Measurements from ENCODE around the gene CLMN. TPM values are rescaled to one million over a fixed set of nuclear protein-coding genes. Genes with fewer than 3 reads are reported as not detected.

CLMN gene
- polyA plus RNA-seq, 1 donor = 18.7 TPM

DNA sequence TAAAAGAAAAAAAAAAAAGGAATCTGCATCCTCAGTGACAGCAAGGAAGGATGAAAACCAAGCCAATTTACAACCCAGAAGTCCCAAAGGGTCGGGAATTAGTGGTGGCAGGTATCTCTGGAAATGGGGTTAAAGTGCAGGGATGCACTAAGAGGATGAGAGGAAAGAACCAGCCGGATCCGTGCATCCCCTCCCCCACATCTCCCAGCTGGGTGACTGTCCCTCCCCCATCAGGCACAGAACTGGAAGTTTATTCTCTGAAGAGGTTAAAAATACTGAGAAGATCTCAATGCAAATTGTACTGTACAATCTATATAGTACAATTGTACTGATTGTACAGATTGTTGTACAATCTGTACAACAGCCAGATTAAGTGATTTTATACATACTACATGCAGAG is 15.4 kb downstream of the CLMN start:
- Histone ChIP-seq H3K36me3 (ENCODE audit: control insufficient read depth, insufficient read depth, low read length) (peaks cover 2% of the 10 kb centered on the region), H3K9me3 (ENCODE audit: control insufficient read depth, low read depth, low read length) (no peaks in the 10 kb centered on the region), H3K4me1 (ENCODE audit: control insufficient read depth, insufficient read depth, low read length) (peaks cover 5% of the 10 kb centered on the region), H3K4me3 (ENCODE audit: low read length) (no peak overlapping the region), H3K27ac (ENCODE audit: low read length) (no peak overlapping the region), H3K27me3 (ENCODE audit: control insufficient read depth, insufficient read depth, low read length) (no peaks in the 10 kb centered on the region)
- WGBS (ENCODE audit: insufficient coverage, low lambda C conversion rate) = 40% methylated on average over 1 of the region's 3 CpGs
- no peak for DNase-seq

GRCh38 chr14:95303552-95303951 is 16.2 kb downstream of the CLMN start:
- no peak overlapping the region for H3K27ac ChIP-seq (ENCODE audit: low read length)
- H3K9me3 ChIP-seq (ENCODE audit: control insufficient read depth, low read depth, low read length) = no peaks in the 10 kb centered on the region
- WGBS (ENCODE audit: insufficient coverage, low lambda C conversion rate) = no CpG with 5 or more reads among the region's 4 CpGs
- no peaks in the 10 kb centered on the region for H3K27me3 ChIP-seq (ENCODE audit: control insufficient read depth, insufficient read depth, low read length)
- H3K4me1 ChIP-seq (ENCODE audit: control insufficient read depth, insufficient read depth, low read length) = peaks cover 5% of the 10 kb centered on the region
- no peak for DNase-seq
- H3K4me3 ChIP-seq (ENCODE audit: low read length) = no peak overlapping the region
- H3K36me3 ChIP-seq (ENCODE audit: control insufficient read depth, insufficient read depth, low read length) = peaks cover 2% of the 10 kb centered on the region

GRCh38 chr14:95302667-95303506 is 16.8 kb downstream of the CLMN start:
- Histone ChIP-seq H3K4me3 (ENCODE audit: low read length) (no peak overlapping the region), H3K36me3 (ENCODE audit: control insufficient read depth, insufficient read depth, low read length) (peaks cover 2% of the 10 kb centered on the region), H3K9me3 (ENCODE audit: control insufficient read depth, low read depth, low read length) (no peaks in the 10 kb centered on the region), H3K27ac (ENCODE audit: low read length) (no peak overlapping the region), H3K4me1 (ENCODE audit: control insufficient read depth, insufficient read depth, low read length) (peaks cover 5% of the 10 kb centered on the region), H3K27me3 (ENCODE audit: control insufficient read depth, insufficient read depth, low read length) (no peaks in the 10 kb centered on the region)
- no peak for DNase-seq
- WGBS (ENCODE audit: insufficient coverage, low lambda C conversion rate) = 100% methylated on average over 1 of the region's 10 CpGs

- no peaks in the 10 kb centered on the region for H3K27me3 ChIP-seq (ENCODE audit: control insufficient read depth, insufficient read depth, low read length)
- H3K4me1 ChIP-seq (ENCODE audit: control insufficient read depth, insufficient read depth, low read length) = peaks cover 5% of the 10 kb centered on the region
- H3K27ac ChIP-seq (ENCODE audit: low read length) = no peak overlapping the region
- peaks cover 2% of the 10 kb centered on the region for H3K36me3 ChIP-seq (ENCODE audit: control insufficient read depth, insufficient read depth, low read length)
- H3K4me3 ChIP-seq (ENCODE audit: low read length) = no peak overlapping the region
- no CpG with 5 or more reads among the region's 6 CpGs for WGBS (ENCODE audit: insufficient coverage, low lambda C conversion rate)
- DNase-seq = no peak
- no peaks in the 10 kb centered on the region for H3K9me3 ChIP-seq (ENCODE audit: control insufficient read depth, low read depth, low read length)
Observed at GRCh38 chr14:95301527-95302187, 18.1 kb downstream of the CLMN start.

DNA sequence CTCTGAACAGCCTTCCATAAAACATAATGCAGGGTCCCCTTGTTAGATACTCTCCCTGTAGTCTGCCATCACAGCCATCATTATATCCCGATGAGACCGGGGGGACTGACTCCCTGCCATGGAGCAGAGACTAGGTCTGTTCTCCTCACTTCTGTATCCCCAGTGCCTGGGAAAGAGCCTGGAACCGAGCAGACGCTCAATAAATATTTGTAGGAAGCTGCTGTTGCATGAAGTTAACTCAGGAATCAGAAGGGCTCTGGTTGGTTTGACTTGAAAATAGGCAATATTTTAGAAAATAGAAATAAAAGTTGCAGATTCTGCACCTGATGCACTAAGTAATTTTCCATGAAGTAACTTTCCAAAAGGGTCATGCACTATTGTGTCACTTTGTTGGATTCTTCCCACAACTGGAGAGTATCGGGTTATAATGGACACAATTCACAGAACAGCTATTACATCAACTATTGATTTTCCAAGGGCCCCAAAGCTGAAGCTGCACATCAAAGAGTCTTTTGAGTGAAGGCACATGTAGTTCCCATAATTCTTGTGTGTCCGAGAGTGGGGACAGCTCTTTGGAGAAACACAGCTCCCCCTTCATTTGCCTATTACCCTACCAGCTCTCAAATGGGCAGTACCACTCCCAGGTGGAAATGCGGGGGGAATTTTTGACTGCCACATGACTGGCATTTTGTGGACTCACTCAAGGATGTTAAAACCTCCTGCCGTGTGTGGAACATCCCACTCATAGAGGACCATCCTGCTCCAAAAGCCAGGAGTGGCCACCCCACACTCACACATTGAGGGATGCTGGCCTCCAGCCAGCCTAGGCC is 18.8 kb downstream of the CLMN start:
- Histone ChIP-seq H3K4me3 (ENCODE audit: low read length) (no peak overlapping the region), H3K27me3 (ENCODE audit: control insufficient read depth, insufficient read depth, low read length) (no peaks in the 10 kb centered on the region), H3K36me3 (ENCODE audit: control insufficient read depth, insufficient read depth, low read length) (peaks cover 2% of the 10 kb centered on the region), H3K27ac (ENCODE audit: low read length) (no peak overlapping the region), H3K9me3 (ENCODE audit: control insufficient read depth, low read depth, low read length) (no peaks in the 10 kb centered on the region), H3K4me1 (ENCODE audit: control insufficient read depth, insufficient read depth, low read length) (peaks cover 5% of the 10 kb centered on the region)
- no peak for DNase-seq
- no CpG with 5 or more reads among the region's 8 CpGs for WGBS (ENCODE audit: insufficient coverage, low lambda C conversion rate)

GRCh38 chr14:95300002-95300696 is 19.6 kb downstream of the CLMN start:
- Histone ChIP-seq H3K9me3 (ENCODE audit: control insufficient read depth, low read depth, low read length) (no peaks in the 10 kb centered on the region), H3K27me3 (ENCODE audit: control insufficient read depth, insufficient read depth, low read length) (no peaks in the 10 kb centered on the region), H3K27ac (ENCODE audit: low read length) (no peak overlapping the region), H3K36me3 (ENCODE audit: control insufficient read depth, insufficient read depth, low read length) (peaks cover 2% of the 10 kb centered on the region), H3K4me3 (ENCODE audit: low read length) (no peak overlapping the region), H3K4me1 (ENCODE audit: control insufficient read depth, insufficient read depth, low read length) (peaks cover 5% of the 10 kb centered on the region)
- DNase-seq = no peak
- WGBS (ENCODE audit: insufficient coverage, low lambda C conversion rate) = 100% methylated on average over 1 of the region's 12 CpGs

DNA sequence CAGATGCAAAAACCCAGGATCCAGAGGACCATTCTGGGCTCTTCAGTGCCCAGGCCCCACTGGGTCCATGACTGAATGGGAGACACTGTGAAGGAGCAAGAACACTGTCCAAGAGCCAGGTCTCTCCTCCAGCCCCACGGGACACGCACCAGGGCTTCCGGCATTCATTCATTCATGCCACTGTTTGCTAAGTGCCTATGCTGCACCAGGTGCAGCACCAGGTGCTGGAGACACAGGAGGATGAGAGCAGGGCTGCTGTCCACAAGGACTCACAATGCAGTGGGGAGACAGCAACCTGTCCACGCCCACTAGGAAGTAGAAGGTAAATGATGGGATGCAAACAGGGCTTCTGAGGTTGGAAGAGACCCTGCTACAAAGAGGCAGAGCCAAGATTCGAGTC is 20.4 kb downstream of the CLMN start:
- H3K4me1 ChIP-seq (ENCODE audit: control insufficient read depth, insufficient read depth, low read length) = peaks cover 3% of the 10 kb centered on the region

GRCh38 chr14:95297832-95298231 is 21.9 kb downstream of the CLMN start:
- Histone ChIP-seq H3K27me3 (ENCODE audit: control insufficient read depth, insufficient read depth, low read length) (no peaks in the 10 kb centered on the region), H3K27ac (ENCODE audit: low read length) (no peak overlapping the region), H3K9me3 (ENCODE audit: control insufficient read depth, low read depth, low read length) (no peaks in the 10 kb centered on the region), H3K4me3 (ENCODE audit: low read length) (no peak overlapping the region), H3K36me3 (ENCODE audit: control insufficient read depth, insufficient read depth, low read length) (peaks cover 2% of the 10 kb centered on the region), H3K4me1 (ENCODE audit: control insufficient read depth, insufficient read depth, low read length) (peaks cover 2% of the 10 kb centered on the region)
- no CpG with 5 or more reads among the region's 8 CpGs for WGBS (ENCODE audit: insufficient coverage, low lambda C conversion rate)
- no peak for DNase-seq

More for the DNA sequence above, 20.4 kb downstream of the CLMN start:
- no peaks in the 10 kb centered on the region for H3K27me3 ChIP-seq (ENCODE audit: control insufficient read depth, insufficient read depth, low read length)
- WGBS (ENCODE audit: insufficient coverage, low lambda C conversion rate) = no CpG with 5 or more reads among the region's 5 CpGs
- DNase-seq = no peak
- peaks cover 2% of the 10 kb centered on the region for H3K36me3 ChIP-seq (ENCODE audit: control insufficient read depth, insufficient read depth, low read length)
- H3K27ac ChIP-seq (ENCODE audit: low read length) = no peak overlapping the region
- H3K9me3 ChIP-seq (ENCODE audit: control insufficient read depth, low read depth, low read length) = no peaks in the 10 kb centered on the region
- H3K4me3 ChIP-seq (ENCODE audit: low read length) = no peak overlapping the region

- H3K4me1 ChIP-seq (ENCODE audit: control insufficient read depth, insufficient read depth, low read length) = peaks cover 2% of the 10 kb centered on the region
- no peak overlapping the region for H3K4me3 ChIP-seq (ENCODE audit: low read length)
- no peaks in the 10 kb centered on the region for H3K27me3 ChIP-seq (ENCODE audit: control insufficient read depth, insufficient read depth, low read length)
- no peak overlapping the region for H3K27ac ChIP-seq (ENCODE audit: low read length)
- H3K9me3 ChIP-seq (ENCODE audit: control insufficient read depth, low read depth, low read length) = no peaks in the 10 kb centered on the region
- no peaks in the 10 kb centered on the region for H3K36me3 ChIP-seq (ENCODE audit: control insufficient read depth, insufficient read depth, low read length)
- DNase-seq = no peak
- WGBS (ENCODE audit: insufficient coverage, low lambda C conversion rate) = no CpG with 5 or more reads among the region's 5 CpGs
Observed at GRCh38 chr14:95296966-95297365, 22.7 kb downstream of the CLMN start.

Measured in large intestine (tissue), 3 donors.